Measurements from ENCODE around the gene YTHDF1. TPM values are rescaled to one million over a fixed set of nuclear protein-coding genes. Genes with fewer than 3 reads are reported as not detected.

The YTHDF1 gene
- total and polyA plus RNA-seq, 2 of the 8 experiments (the other 6 are each of a cell fraction or from before 2014, with no cell fraction given): 32.8 to 66.0 TPM

DNA sequence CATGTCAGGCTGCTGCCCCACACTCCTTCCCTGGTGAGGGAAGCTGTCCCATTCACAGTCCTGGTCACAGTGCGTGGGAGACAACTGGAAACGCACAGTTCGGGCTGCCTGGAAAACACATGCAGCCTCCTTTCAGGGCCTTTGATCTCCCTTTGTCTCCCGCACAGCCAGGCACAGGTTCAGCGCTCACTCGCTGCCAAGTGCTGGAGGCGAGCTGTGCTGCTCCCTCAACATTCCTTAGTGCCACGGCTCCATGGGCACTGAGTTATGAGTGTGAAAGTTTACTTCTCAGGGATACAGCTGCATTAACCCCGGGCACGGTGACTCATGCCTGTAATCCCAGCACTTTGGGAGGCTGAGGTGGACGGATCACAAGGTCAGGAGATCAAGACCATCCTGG is 9.1 kb downstream of the YTHDF1 start:
- no peak for TF ChIP-seq KDM5A (IDR thresholded peaks at IDR 0.05; ENCODE audit: low read length)
- no peak for TF ChIP-seq TEAD4 (IDR thresholded peaks at IDR 0.05; ENCODE audit: low read depth, low read length)
- TF ChIP-seq KDM4A (IDR thresholded peaks at IDR 0.05; ENCODE audit: low read depth, low read length, severe bottlenecking): no peak
- peak; percentile 16; the same call in 1 of the 2 replicates for TF ChIP-seq POLR2AphosphoS5 (IDR thresholded peaks at IDR 0.05; ENCODE audit: low read depth, low read length)
- no peak for TF ChIP-seq BCL11A (IDR thresholded peaks at IDR 0.05; ENCODE audit: low read depth in 2 of 2, low read length in 2 of 2)
- H3K4me3 ChIP-seq (ENCODE audit: extremely low read depth in 1 of 4, insufficient read depth in 2 of 4, low read depth in 3 of 4, low read length in 4 of 4): no peak overlapping the region
- no peak overlapping the region for H2AFZ ChIP-seq (ENCODE audit: low read length)
- POLR2A ChIA-PET (ENCODE audit: partially characterized antibody): interaction anchor here (1.3 to 1.8 kb wide), 3 partner anchors 8 to 155 kb away, joined by 3 to 10 read pairs (median 3); no protein-coding TSS in a partner anchor
- H3K79me2 ChIP-seq (ENCODE audit: control insufficient read depth in 1 of 2, insufficient read depth in 2 of 2, low read length in 2 of 2): peaks cover 25 to 95% of the 10 kb centered on the region in 2 experiments
- H3K23ac ChIP-seq (ENCODE audit: insufficient read length): no peak overlapping the region
- H2AK5ac ChIP-seq (ENCODE audit: low read depth, low read length): no peak overlapping the region
- FAIRE-seq (no peak), DNase-seq (ENCODE audit: low read depth in 1 of 2, low spot score in 2 of 2) (no peak)
- H3K9me3 ChIP-seq (ENCODE audit: insufficient read depth in 2 of 2, low read depth in 1 of 2, low read length in 1 of 2): no peaks in the 10 kb centered on the region
- H2BK120ac ChIP-seq (replicated peaks; ENCODE audit: low read depth, low read length): no peak overlapping the region
- peaks cover 16% of the 10 kb centered on the region for H3K79me1 ChIP-seq (ENCODE audit: low read depth, low read length)
- H3K36me3 ChIP-seq (ENCODE audit: control insufficient read depth in 2 of 4, insufficient read depth in 4 of 4, low read length in 3 of 4): peaks cover 25 to 60% (median 49%) of the 10 kb centered on the region in 4 experiments
- H3K9ac ChIP-seq (replicated peaks in 1 of 4; ENCODE audit: extremely low read depth in 1 of 4, low read depth in 3 of 4, low read length in 3 of 4): 0 out of 7 replicates have a peak overlapping the region, but pooled peaks of 1 of the 4 experiments have one; percentile 17
- no peak overlapping the region for H2BK20ac ChIP-seq (ENCODE audit: low read length)
- no peak overlapping the region for H2BK15ac ChIP-seq (ENCODE audit: low read length)
- no peaks in the 10 kb centered on the region for H3K23me2 ChIP-seq (ENCODE audit: low read depth, low read length)
- H3K4ac ChIP-seq (replicated peaks; ENCODE audit: insufficient read length, low read depth, low read length): no peak overlapping the region
- no peak overlapping the region for H3K4me2 ChIP-seq (ENCODE audit: insufficient read depth in 1 of 2, low read depth in 2 of 2, low read length in 2 of 2)
- no peak overlapping the region for H4K5ac ChIP-seq (ENCODE audit: insufficient read length, low read depth, low read length)
- CTCF ChIA-PET (ENCODE audit: partially characterized antibody): interaction anchor here (1.0 to 2.8 kb wide), 9 partner anchors 8 to 90 kb away, joined by 3 to 17 read pairs (median 3); partner anchors contain the start of gene YTHDF1
- no peak overlapping the region for H3K56ac ChIP-seq (replicated peaks; ENCODE audit: insufficient read length, low read depth, low read length)
- WGBS, 2 experiments (ENCODE audit: extremely low coverage in 1 of 2, insufficient coverage in 1 of 2, insufficient read length in 1 of 2, insufficient replicate concordance in 2 of 2, low coverage in 1 of 2, low lambda C conversion rate in 2 of 2, missing lambda C conversion rate in 1 of 2): 91% methylated on average over 11 of the region's 11 CpGs; no CpG with 5 or more reads in 1 of the 2 experiments
- H4K8ac ChIP-seq (ENCODE audit: extremely low read depth, insufficient read depth, low read length): no peak overlapping the region
- no peaks in the 10 kb centered on the region for H3K27me3 ChIP-seq (replicated peaks in 1 of 4; ENCODE audit: control insufficient read depth in 3 of 4, extremely low read depth in 1 of 4, insufficient read depth in 3 of 4, low read length in 3 of 4)
- no peak overlapping the region for H3K14ac ChIP-seq (ENCODE audit: insufficient read length)
- H3K18ac ChIP-seq (ENCODE audit: extremely low read depth, low read length): no peak overlapping the region
- H4K91ac ChIP-seq (replicated peaks; ENCODE audit: insufficient read length, low read length): no peak overlapping the region
- no peak overlapping the region; the same call in 1 of the 2 replicates for H2BK5ac ChIP-seq (ENCODE audit: low read depth, low read length)
- no peak overlapping the region for H3K27ac ChIP-seq (ENCODE audit: low read depth, low read length)
- no peaks in the 10 kb centered on the region for H3K4me1 ChIP-seq (replicated peaks in 1 of 4; ENCODE audit: control insufficient read depth in 3 of 4, insufficient read depth in 4 of 4, low read length in 3 of 4)
- peaks cover 40 to 63% of the 10 kb centered on the region in 2 experiments for H4K20me1 ChIP-seq (replicated peaks in 1 of 2; ENCODE audit: control insufficient read depth in 1 of 2, insufficient read depth in 2 of 2, low read length in 2 of 2)
- no peak overlapping the region for H2BK12ac ChIP-seq (ENCODE audit: low read depth, low read length)

Data from H1 (cell line).